NCI-H2081 (cell line): ENCODE data around the gene RGSL1.

ENCODE experiments used
- DNase-seq, 2 experiments: peaks; one replicate each; lab custom pipeline; 2025; lab: John Stamatoyannopoulos, UW

RGSL1 gene

GRCh38 chr1:182588500-182589396 lies 138.8 kb downstream of the RGSL1 start, which contains the start of gene RNASEL:
Gene RNASEL, minus strand, starts transcription at chr1:182589256. Its CDS starts 2,450 bp downstream, at chr1:182586806.
- no peak for DNase-seq

DNA sequence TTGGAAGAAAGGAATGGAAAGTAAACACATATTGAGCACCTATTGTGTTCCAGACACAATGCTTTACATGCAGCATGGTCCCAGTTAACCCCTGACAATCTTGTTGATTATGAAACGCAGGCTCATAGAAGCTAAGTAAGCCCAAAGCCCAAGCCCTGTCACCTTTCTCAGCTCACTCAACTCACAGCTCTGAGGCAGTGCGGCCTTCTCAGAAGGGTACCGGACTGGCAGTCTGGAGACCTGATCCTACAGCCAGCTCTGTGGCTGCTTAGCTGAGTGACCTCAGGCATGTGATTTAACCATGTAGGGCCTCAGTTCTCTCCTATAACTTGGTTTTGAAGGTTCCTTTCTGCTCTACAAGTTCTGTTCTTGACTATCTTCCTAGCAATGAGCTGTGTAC lies 139.6 kb downstream of the RGSL1 start:
- no peak for DNase-seq

DNA sequence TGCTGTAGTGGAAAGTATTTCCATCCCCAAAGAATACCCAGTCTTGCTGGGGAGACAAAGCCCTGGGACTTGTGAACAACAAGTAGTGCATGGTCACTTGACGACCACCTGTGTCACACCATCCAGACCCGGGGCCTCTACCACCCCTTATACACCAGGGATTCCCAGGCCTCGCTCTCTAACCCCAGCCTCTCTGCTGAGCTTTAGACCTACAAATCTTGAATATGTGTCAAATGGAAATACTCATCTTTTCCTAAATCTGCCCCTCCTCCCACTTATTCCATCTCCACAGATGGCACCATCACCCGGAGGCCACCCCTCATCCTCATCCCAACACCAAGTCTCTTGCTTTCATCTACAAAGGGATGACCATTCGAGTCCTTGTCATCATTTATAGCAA lies 140.0 kb downstream of the RGSL1 start:
- DNase-seq: no peak

DNA sequence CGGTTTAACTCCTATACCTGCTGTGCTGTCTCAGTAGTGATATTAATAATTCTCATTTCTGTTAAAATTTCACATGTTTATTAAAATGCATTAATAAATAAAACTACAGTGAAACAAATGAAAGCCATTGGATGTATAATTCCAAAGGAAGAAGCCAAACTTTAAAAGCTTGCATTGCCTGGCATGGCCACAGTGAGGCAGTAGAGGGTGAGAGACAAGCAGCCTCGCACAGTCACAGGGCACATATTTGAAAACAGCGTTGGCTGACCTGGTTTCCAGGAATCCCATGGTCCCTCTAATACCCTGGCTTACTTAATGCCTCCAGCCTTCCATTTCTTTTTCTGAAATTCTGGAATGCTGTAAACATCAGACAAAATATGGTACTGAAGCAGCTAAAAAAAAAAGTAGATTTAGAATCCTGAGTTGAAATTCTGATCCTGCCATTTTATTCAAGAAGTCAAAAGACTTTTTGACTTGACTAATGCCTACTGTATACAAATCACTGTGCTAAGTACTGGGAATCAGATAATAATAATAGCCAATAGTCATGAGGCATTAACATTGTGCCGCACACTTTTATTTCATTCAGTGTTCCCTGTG lies 145.8 kb downstream of the RGSL1 start:
- DNase-seq: peak; percentile 58 to 59

DNA sequence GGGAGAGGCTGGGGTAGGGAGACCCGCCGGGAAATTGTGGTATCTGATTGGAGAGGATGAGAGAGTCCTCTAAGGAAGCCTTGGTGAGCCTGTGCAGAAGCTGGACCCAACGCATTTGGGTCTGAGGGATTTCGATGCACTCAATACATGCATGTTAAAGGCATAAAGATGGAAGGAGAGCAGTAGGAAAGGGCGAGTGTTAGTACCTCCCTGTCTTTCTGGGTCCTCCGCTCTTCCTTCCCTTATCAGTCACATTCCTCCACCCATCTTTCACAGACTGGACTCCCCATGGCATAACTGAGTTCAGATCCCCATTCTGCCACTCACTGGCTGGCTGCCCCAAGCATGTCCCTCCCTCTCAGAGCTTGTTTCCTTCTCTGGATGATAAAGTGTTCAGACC lies 147.0 kb downstream of the RGSL1 start:
- DNase-seq: no peak

DNA sequence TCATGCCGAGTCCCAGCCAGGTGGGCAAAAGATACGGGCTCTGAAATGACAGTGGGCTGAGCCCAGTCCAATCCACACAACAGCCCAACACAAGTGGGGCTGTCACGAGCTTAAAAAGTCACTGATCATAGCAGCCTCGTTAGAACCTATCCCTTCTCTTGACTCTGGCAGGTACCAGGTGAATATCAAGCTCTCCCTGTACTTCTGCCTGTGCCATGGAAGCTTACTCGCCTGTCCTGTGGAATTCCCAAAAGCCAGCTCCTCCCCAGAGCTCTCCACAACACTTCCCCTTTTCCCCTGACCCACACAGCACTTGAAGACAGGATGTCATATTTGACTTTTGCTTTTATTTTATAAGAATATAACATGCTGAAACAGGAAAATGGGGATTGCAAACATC lies 148.3 kb downstream of the RGSL1 start:
- DNase-seq: no peak

DNA sequence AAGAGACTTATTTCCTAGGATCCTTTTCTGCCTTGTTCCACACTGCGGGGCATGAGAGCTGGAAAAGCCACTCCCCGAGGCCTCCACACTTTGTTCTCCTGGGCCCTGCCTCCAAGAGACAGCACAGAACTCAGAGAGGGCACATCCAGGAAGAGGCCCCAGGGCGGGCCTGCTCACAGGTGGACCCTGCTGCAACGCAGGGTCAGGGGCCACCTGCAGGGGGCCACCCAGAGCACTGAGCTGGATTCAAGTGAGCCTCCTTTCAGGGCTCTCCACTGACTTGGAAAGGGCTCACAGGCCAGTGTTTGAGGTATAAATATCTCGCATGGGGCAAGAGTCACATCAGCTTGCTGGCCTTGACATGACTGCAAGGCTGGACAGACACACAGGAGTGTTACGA lies 149.4 kb downstream of the RGSL1 start:
- DNase-seq: no peak

- DNase-seq: no peak
Measured at GRCh38 chr1:182600036-182600713, 150.2 kb downstream of the RGSL1 start.

DNA sequence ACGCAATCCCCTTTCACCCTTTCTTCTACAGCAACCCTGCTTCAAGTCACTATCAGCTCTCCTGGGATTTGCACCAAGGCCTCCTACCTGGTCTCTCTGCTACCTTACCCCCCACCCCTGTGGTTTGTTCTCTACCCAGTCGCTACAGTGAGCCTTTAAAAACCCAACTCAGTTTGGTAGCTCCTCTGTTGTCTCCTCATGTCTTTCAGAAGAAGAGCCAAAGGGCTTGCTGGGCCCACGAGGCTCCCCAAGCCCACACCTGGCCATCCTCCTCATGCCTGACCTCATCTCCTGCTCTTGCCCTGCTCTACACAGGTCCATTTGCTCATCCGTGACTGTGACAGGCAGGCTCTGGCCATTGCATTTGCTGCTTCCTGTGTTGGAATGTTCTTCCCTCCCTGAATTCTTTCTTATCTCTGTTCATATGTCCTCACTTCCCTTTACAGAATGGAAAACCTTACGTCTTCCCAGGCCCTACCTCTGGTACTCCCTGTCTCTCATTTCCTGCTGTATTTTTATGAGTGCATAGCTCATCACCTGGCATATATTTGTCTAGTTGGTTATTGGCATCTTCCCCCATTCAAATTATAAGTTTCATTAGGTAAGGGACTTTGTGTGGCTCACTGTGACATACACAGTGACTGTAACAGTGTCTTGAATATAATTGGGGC lies 150.9 kb downstream of the RGSL1 start:
- no peak for DNase-seq

DNA sequence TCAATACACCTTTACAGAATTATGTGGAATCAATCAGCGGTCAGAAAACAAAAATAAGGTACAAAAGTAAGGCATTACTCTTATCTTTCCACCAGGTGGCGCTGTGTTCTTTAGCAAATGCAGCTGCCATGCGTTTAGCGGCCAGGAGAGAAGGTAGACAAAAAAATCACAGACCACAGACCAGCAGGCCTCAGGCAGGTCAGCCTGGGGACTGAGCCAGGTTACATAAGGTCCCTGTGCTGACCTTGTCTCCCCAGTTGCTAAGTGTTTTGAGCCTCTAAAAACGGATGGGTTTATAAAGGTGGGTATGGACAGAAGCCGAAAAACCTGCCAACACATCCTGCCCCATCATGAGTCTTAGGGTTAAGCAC lies 151.5 kb downstream of the RGSL1 start:
- DNase-seq: peak; percentile 81 to 92

- peak; percentile 41 to 56 for DNase-seq
Measured at GRCh38 chr1:182601913-182602312, 152.0 kb downstream of the RGSL1 start.

DNA sequence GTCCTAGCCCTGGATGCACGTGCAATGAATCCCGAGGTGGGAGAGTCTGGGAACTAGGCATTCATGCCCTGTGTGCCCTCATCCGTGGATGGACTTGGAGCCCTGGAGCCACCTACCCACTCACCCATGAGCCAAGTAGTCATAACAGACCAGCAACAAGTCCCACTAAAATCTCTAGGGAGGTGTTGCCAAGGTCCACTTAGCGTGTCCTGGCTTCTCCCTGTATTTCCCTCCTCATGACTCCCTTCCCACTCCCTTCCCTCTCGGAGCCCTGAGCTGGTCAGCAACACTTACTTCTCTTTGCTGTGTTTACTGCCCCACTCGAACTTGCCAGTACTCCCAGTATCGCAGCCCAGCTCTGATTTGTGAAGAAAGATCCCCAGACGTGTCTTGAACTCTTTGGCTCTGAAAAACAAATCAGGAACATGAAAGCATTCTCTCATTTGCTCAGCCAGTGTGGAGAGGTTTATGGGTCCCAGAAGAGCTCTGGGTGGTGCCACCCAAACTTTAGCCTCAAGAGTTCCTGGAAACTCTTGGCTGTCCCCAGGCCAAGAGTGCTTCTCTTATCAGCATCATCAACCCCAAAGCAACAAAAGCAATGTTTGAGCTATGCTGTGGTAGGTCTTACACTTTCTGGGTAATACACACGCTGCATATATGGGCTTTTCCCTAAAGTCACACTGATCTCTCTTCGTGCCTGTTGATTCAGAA lies 153.1 kb downstream of the RGSL1 start:
- peak in 1 of 2 experiments; percentile 21 for DNase-seq

DNA sequence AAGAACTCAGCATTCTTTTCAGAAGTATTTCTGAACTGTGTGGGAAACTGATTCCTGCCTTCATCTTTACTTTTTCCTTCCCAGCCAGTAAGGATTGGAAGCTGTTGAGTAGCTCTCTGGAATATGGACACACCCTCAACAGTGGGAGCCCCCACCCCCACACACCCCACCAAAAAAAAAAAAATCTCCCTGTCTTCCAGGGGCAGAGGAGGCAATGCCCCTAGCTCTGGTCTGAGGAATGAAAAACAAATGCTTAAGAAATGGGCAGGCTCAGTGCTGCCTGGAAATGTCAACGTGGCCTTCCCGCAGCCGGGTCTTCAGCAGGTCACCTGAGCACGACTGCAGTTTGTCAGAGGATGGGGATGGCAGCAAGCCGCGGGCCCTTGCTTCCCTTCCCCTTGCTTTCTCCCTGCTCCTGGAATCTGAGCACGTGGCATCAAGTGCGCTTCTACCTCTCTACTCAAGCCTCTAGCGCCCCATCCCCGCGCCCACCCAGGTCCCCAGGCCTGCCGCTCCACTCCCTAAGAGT lies 153.8 kb downstream of the RGSL1 start:
- DNase-seq: peak; percentile 56 to 67

- peak; percentile 96 for DNase-seq
Measured at GRCh38 chr1:182604175-182605164, 154.5 kb downstream of the RGSL1 start, which contains the start of gene RGS16. Gene RGS16, minus strand, starts transcription at chr1:182604389. Its CDS starts 130 bp downstream, at chr1:182604259.

- no peak for DNase-seq
Measured at GRCh38 chr1:182607566-182607965, 157.6 kb downstream of the RGSL1 start.

DNA sequence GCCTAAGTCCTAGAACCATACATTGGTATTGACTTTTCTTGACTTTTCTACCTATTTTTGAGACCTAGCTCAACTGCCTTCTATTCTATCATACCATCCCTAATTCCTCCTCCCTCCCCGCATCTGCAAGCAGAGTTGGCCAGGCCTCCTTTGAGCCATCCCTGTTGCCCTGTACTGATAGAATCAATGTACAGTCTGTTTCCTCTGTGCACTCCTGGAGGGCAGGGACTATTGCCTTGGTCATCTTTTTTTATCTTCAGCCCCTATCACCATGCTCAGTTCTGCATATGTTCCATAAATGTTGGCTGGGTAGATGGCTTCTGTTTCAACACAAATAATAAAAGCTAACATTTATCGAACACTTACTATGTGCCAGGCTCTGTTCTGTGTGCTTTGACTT lies 158.3 kb downstream of the RGSL1 start:
- DNase-seq: no peak

- peak in 1 of 2 experiments; percentile 14 for DNase-seq
Measured at GRCh38 chr1:182608845-182609610, 159.1 kb downstream of the RGSL1 start.
